Measurements from ENCODE around the gene AAK1.
A peak's percentile ranks its signal among the peaks of the same experiment; 100 is the strongest.
"Not testable (repeated sequence)": the region's sequence is repeated elsewhere in the genome, so short reads cannot be mapped to it uniquely, and the experiment has no call there.

AAK1 gene

DNA sequence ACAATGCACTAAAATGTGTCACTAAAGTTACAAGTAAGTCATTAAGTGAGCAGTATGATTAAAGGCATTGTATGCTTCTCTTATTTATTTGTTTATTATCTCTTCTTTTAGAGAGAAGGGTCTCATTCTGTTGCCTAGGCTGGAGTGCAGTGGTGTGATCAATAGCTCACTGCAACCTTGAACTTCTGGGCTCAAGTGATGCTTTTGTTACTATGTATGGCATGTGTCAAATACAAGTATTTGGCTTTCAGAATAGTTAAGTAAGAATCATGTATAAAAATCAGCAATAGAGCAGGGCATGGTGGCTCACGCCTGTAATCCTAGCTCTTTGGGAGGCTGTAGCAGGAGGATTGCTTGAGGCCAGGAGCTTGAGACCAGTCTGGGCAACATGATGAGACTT, 15.8 kb upstream of the AAK1 start:
- no peak for DNase-seq (ENCODE audit: low spot score)
- TF ChIP-seq, protein P1, sequence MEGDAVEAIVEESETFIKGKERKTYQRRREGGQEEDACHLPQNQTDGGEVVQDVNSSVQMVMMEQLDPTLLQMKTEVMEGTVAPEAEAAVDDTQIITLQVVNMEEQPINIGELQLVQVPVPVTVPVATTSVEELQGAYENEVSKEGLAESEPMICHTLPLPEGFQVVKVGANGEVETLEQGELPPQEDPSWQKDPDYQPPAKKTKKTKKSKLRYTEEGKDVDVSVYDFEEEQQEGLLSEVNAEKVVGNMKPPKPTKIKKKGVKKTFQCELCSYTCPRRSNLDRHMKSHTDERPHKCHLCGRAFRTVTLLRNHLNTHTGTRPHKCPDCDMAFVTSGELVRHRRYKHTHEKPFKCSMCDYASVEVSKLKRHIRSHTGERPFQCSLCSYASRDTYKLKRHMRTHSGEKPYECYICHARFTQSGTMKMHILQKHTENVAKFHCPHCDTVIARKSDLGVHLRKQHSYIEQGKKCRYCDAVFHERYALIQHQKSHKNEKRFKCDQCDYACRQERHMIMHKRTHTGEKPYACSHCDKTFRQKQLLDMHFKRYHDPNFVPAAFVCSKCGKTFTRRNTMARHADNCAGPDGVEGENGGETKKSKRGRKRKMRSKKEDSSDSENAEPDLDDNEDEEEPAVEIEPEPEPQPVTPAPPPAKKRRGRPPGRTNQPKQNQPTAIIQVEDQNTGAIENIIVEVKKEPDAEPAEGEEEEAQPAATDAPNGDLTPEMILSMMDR (IDR thresholded peaks at IDR 0.05; ENCODE audit: extremely low read depth, missing control alignments) = no peak

DNA sequence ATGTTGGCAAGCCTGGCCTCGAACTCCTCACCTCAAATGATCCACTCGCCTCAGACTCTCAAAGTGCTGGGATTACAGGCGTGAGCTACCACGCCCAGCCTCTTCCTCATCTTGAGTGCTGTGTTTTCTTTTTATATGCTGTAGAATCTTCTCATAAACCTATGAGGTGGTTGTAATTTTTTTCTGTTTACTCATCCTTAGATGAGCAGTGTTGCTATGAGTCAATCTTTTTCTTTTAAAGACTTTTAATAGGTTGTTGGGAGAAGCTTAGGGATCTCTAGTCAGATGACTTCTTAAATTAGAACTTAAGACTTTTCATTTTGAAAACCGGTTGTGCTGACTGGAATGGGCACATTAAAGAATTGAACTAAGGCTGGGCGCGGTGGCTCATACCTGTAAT, 8.7 kb upstream of the AAK1 start:
- no peak for DNase-seq (ENCODE audit: low spot score)
- TF ChIP-seq, protein P1 (IDR thresholded peaks at IDR 0.05; ENCODE audit: extremely low read depth, missing control alignments) = no peak

GRCh38 chr2:69647196-69647595, 3.7 kb upstream of the AAK1 start:
- DNase-seq (ENCODE audit: low spot score) = not testable (repeated sequence)

GRCh38 chr2:69646714-69647113, 3.2 kb upstream of the AAK1 start:
- no peak for DNase-seq (ENCODE audit: low spot score)
- TF ChIP-seq, protein P1 (IDR thresholded peaks at IDR 0.05; ENCODE audit: extremely low read depth, missing control alignments) = no peak

GRCh38 chr2:69645921-69646320, 2.4 kb upstream of the AAK1 start:
- no peak for DNase-seq (ENCODE audit: low spot score)
- TF ChIP-seq, protein P1 (IDR thresholded peaks at IDR 0.05; ENCODE audit: extremely low read depth, missing control alignments) = no peak

DNA sequence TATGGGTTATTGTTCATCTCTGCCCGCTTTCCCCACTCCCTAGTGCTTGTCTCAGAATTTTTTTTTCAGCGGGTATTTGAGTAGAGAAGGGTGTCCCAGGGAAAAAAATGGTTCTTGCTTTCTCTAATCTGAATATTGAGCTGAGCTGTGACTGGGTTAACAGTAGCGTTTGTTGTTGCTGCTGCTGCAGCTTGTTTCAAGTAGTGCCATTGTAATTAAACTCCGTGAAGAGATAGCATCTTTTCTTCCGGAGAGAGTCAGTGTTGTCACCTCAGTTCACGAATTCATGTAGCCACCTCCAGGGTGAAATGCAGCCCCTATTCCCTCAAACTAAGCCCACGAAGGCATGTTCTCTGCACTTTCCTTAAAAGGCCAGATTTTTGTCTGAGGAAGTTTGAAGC, 1.5 kb upstream of the AAK1 start:
- DNase-seq (ENCODE audit: low spot score) = no peak
- TF ChIP-seq, protein P1 (IDR thresholded peaks at IDR 0.05; ENCODE audit: extremely low read depth, missing control alignments) = no peak

DNA sequence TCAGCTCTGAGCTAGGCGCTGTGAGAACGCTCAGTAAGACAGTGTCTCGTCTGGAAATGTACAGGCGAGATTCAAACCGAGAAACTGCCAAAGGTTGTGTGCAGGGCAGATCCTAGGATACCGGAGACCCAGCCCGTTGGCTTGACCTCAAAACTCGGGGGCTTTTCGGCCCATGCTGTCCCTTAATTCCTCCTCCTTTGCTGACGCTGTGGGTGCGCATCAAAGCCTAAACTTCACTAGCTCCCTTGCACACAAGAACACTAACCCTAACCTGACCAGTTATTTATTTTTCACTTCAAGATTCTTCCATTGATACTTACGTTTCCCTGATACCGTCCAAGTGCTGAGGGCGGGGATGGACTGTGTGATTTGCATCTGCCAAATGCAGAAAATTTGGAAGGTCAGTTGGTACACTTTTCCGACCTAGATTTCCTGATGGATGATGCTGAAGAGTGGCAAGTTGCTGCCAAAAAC, 1.0 kb upstream of the AAK1 start:
- peak; percentile 33 for DNase-seq (ENCODE audit: low spot score)
- TF ChIP-seq, protein P1 (IDR thresholded peaks at IDR 0.05; ENCODE audit: extremely low read depth, missing control alignments) = no peak

DNA sequence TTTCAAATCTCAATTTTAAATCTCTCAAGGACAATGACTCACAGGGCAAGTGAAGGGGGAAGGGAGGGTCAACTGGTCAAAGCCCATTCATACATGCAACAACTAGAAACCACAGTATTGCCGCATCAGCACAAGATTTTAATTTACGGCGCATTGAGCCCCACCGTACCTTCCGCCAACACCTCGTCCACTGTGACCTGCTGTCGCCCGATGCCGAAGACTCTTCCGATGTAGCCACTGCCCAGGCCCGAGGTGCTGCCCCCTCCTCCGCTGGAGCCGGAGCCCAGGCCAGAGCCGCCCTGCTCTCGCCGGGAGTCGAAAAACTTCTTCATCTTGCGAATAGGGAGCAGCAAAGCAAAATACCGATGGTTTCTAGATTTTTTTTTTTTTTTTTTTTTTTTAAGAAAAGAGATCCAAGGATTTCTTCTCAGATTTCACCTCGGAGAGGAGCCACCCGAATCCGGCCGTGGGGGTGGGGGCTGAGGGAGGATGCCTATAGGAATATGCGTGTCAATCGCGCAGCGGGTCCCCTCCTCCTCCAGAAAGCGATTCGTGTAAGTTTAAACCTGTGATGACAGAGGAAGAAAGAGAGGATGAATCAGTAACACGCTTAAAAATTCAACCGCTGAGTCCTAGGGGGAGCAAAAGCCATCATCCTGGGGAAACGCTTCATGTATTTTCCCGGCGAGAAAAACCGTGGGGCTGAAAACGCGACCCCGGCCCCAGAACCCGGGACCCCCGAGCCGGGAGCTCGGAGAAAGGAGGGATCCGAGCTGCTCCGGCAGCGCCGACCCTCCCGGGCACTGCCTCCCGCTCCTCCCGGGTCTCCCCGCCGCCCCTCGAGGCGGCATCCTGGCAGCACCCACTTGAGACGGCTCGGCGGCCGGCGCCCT, 584 bp downstream of the AAK1 start:
- TF ChIP-seq, protein P1 (IDR thresholded peaks at IDR 0.05; ENCODE audit: extremely low read depth, missing control alignments) = no peak
- no peak for DNase-seq (ENCODE audit: low spot score)
